ENCODE measurements around the gene SCG5. TPM values are rescaled to one million over a fixed set of nuclear protein-coding genes. Genes with fewer than 3 reads are reported as not detected.
A peak's percentile ranks its signal among the peaks of the same experiment; 100 is the strongest.

Gene SCG5
- total and polyA plus RNA-seq, 2 of the 13 experiments (the other 11 are each of a cell fraction or from before 2014, with no cell fraction given), result 2.3 to 3.5 TPM

DNA sequence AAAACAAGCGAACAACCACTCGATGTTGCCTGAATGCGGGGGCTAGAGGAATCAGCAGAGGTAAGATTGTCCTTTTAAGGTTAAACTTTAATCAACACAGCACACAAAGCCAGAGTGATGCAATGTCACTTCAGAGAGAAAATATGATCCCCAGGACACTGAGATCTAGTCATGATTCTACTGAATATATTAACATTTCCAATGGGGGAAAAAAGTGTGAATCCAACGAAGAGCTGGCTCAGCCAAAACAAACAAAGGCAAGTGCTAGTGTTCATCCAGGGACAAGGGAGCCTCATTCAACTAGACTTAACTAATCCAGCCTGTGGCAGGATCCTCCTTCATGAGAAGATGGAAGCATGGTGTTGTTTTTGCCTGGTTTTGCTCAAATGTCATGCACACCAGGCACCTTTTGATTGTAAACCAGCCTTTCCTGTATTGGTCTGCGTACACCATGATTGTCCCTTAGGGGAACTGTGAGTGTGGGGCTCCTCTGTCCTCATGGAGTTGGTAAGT is 35.8 kb downstream of the SCG5 start (continued):
- TF ChIP-seq, protein P1, sequence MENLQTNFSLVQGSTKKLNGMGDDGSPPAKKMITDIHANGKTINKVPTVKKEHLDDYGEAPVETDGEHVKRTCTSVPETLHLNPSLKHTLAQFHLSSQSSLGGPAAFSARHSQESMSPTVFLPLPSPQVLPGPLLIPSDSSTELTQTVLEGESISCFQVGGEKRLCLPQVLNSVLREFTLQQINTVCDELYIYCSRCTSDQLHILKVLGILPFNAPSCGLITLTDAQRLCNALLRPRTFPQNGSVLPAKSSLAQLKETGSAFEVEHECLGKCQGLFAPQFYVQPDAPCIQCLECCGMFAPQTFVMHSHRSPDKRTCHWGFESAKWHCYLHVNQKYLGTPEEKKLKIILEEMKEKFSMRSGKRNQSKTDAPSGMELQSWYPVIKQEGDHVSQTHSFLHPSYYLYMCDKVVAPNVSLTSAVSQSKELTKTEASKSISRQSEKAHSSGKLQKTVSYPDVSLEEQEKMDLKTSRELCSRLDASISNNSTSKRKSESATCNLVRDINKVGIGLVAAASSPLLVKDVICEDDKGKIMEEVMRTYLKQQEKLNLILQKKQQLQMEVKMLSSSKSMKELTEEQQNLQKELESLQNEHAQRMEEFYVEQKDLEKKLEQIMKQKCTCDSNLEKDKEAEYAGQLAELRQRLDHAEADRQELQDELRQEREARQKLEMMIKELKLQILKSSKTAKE (CRISPR knock-in tag; IDR thresholded peaks at IDR 0.05; ENCODE audit: borderline replicate concordance), result no peak
- TF ChIP-seq, protein P2, sequence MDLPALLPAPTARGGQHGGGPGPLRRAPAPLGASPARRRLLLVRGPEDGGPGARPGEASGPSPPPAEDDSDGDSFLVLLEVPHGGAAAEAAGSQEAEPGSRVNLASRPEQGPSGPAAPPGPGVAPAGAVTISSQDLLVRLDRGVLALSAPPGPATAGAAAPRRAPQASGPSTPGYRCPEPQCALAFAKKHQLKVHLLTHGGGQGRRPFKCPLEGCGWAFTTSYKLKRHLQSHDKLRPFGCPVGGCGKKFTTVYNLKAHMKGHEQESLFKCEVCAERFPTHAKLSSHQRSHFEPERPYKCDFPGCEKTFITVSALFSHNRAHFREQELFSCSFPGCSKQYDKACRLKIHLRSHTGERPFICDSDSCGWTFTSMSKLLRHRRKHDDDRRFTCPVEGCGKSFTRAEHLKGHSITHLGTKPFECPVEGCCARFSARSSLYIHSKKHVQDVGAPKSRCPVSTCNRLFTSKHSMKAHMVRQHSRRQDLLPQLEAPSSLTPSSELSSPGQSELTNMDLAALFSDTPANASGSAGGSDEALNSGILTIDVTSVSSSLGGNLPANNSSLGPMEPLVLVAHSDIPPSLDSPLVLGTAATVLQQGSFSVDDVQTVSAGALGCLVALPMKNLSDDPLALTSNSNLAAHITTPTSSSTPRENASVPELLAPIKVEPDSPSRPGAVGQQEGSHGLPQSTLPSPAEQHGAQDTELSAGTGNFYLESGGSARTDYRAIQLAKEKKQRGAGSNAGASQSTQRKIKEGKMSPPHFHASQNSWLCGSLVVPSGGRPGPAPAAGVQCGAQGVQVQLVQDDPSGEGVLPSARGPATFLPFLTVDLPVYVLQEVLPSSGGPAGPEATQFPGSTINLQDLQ (CRISPR knock-in tag; IDR thresholded peaks at IDR 0.05), result no peak
- TF ChIP-seq, protein P3, sequence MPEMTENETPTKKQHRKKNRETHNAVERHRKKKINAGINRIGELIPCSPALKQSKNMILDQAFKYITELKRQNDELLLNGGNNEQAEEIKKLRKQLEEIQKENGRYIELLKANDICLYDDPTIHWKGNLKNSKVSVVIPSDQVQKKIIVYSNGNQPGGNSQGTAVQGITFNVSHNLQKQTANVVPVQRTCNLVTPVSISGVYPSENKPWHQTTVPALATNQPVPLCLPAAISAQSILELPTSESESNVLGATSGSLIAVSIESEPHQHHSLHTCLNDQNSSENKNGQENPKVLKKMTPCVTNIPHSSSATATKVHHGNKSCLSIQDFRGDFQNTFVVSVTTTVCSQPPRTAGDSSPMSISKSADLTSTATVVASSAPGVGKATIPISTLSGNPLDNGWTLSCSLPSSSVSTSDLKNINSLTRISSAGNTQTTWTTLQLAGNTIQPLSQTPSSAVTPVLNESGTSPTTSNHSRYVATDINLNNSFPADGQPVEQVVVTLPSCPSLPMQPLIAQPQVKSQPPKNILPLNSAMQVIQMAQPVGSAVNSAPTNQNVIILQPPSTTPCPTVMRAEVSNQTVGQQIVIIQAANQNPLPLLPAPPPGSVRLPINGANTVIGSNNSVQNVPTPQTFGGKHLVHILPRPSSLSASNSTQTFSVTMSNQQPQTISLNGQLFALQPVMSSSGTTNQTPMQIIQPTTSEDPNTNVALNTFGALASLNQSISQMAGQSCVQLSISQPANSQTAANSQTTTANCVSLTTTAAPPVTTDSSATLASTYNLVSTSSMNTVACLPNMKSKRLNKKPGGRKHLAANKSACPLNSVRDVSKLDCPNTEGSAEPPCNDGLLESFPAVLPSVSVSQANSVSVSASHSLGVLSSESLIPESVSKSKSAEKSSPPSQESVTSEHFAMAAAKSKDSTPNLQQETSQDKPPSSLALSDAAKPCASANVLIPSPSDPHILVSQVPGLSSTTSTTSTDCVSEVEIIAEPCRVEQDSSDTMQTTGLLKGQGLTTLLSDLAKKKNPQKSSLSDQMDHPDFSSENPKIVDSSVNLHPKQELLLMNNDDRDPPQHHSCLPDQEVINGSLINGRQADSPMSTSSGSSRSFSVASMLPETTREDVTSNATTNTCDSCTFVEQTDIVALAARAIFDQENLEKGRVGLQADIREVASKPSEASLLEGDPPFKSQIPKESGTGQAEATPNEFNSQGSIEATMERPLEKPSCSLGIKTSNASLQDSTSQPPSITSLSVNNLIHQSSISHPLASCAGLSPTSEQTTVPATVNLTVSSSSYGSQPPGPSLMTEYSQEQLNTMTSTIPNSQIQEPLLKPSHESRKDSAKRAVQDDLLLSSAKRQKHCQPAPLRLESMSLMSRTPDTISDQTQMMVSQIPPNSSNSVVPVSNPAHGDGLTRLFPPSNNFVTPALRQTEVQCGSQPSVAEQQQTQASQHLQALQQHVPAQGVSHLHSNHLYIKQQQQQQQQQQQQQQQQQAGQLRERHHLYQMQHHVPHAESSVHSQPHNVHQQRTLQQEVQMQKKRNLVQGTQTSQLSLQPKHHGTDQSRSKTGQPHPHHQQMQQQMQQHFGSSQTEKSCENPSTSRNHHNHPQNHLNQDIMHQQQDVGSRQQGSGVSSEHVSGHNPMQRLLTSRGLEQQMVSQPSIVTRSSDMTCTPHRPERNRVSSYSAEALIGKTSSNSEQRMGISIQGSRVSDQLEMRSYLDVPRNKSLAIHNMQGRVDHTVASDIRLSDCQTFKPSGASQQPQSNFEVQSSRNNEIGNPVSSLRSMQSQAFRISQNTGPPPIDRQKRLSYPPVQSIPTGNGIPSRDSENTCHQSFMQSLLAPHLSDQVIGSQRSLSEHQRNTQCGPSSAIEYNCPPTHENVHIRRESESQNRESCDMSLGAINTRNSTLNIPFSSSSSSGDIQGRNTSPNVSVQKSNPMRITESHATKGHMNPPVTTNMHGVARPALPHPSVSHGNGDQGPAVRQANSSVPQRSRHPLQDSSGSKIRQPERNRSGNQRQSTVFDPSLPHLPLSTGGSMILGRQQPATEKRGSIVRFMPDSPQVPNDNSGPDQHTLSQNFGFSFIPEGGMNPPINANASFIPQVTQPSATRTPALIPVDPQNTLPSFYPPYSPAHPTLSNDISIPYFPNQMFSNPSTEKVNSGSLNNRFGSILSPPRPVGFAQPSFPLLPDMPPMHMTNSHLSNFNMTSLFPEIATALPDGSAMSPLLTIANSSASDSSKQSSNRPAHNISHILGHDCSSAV (CRISPR knock-in tag; IDR thresholded peaks at IDR 0.05; ENCODE audit: borderline replicate concordance), result no peak
- no peak for TF ChIP-seq ZNF329 (CRISPR knock-in tag; IDR thresholded peaks at IDR 0.05; ENCODE audit: low read depth)
- TF ChIP-seq ZNF747 (CRISPR knock-in tag; IDR thresholded peaks at IDR 0.05; ENCODE audit: borderline replicate concordance), result no peak
- TF ChIP-seq ZSCAN31 (CRISPR knock-in tag; IDR thresholded peaks at IDR 0.05; ENCODE audit: low read depth), result no peak
- no peak for TF ChIP-seq SATB2 (CRISPR knock-in tag; IDR thresholded peaks at IDR 0.05)
- TF ChIP-seq GATAD1 (CRISPR knock-in tag; IDR thresholded peaks at IDR 0.05), result no peak
- TF ChIP-seq, protein P4, sequence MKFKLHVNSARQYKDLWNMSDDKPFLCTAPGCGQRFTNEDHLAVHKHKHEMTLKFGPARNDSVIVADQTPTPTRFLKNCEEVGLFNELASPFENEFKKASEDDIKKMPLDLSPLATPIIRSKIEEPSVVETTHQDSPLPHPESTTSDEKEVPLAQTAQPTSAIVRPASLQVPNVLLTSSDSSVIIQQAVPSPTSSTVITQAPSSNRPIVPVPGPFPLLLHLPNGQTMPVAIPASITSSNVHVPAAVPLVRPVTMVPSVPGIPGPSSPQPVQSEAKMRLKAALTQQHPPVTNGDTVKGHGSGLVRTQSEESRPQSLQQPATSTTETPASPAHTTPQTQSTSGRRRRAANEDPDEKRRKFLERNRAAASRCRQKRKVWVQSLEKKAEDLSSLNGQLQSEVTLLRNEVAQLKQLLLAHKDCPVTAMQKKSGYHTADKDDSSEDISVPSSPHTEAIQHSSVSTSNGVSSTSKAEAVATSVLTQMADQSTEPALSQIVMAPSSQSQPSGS (CRISPR knock-in tag; IDR thresholded peaks at IDR 0.05), result 0 out of 2 replicates have a peak, but pooled peaks have one; percentile 2
- TF ChIP-seq ZNF564 (CRISPR knock-in tag; IDR thresholded peaks at IDR 0.05), result no peak
- TF ChIP-seq, protein P5, sequence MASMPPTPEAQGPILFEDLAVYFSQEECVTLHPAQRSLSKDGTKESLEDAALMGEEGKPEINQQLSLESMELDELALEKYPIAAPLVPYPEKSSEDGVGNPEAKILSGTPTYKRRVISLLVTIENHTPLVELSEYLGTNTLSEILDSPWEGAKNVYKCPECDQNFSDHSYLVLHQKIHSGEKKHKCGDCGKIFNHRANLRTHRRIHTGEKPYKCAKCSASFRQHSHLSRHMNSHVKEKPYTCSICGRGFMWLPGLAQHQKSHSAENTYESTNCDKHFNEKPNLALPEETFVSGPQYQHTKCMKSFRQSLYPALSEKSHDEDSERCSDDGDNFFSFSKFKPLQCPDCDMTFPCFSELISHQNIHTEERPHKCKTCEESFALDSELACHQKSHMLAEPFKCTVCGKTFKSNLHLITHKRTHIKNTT (CRISPR knock-in tag; IDR thresholded peaks at IDR 0.05), result no peak
